OCI-M1 (cell line): Measurements from ENCODE around the gene PHACTR1.

Experiments
- DNase-seq: peaks from one replicate; lab custom pipeline; 2025; lab: John Stamatoyannopoulos, UW

Gene PHACTR1

GRCh38 chr6:13030396-13030795, 313.8 kb downstream of the PHACTR1 start:
- DNase-seq: no peak

GRCh38 chr6:13032566-13032965, 316.0 kb downstream of the PHACTR1 start:
- no peak for DNase-seq

- no peak for DNase-seq
Observed at GRCh38 chr6:13033145-13033544, 316.6 kb downstream of the PHACTR1 start.

GRCh38 chr6:13034316-13034715, 317.7 kb downstream of the PHACTR1 start:
- DNase-seq: peak; percentile 21

GRCh38 chr6:13035606-13036005, 319.0 kb downstream of the PHACTR1 start:
- DNase-seq: no peak

- DNase-seq: peak; percentile 50
Observed at GRCh38 chr6:13038315-13038714, 321.7 kb downstream of the PHACTR1 start.

GRCh38 chr6:13038741-13039190, 322.2 kb downstream of the PHACTR1 start:
- DNase-seq: peak; percentile 50

GRCh38 chr6:13044390-13044789, 327.8 kb downstream of the PHACTR1 start:
- DNase-seq: peak; percentile 89

GRCh38 chr6:13044896-13045295, 328.3 kb downstream of the PHACTR1 start:
- DNase-seq: no peak

GRCh38 chr6:13045676-13046075, 329.1 kb downstream of the PHACTR1 start:
- no peak for DNase-seq

GRCh38 chr6:13046084-13046483, 329.5 kb downstream of the PHACTR1 start:
- peak; percentile 35 for DNase-seq

GRCh38 chr6:13048113-13048512, 331.5 kb downstream of the PHACTR1 start:
- DNase-seq: no peak

- peak; percentile 35 for DNase-seq
Observed at GRCh38 chr6:13049666-13050254, 333.2 kb downstream of the PHACTR1 start.

GRCh38 chr6:13053006-13053461, 336.5 kb downstream of the PHACTR1 start:
- DNase-seq: peak; percentile 68

- no peak for DNase-seq
Observed at GRCh38 chr6:13058051-13058450, 341.5 kb downstream of the PHACTR1 start.

GRCh38 chr6:13059026-13059425, 342.5 kb downstream of the PHACTR1 start:
- DNase-seq: peak; percentile 27

GRCh38 chr6:13063300-13063918, 346.8 kb downstream of the PHACTR1 start:
- peak; percentile 16 for DNase-seq

GRCh38 chr6:13065581-13065980, 349.0 kb downstream of the PHACTR1 start:
- no peak for DNase-seq

- no peak for DNase-seq
Observed at GRCh38 chr6:13066050-13066449, 349.5 kb downstream of the PHACTR1 start.

GRCh38 chr6:13066820-13067219, 350.3 kb downstream of the PHACTR1 start:
- DNase-seq: no peak

- no peak for DNase-seq
Observed at GRCh38 chr6:13068586-13069210, 352.1 kb downstream of the PHACTR1 start.

- no peak for DNase-seq
Observed at GRCh38 chr6:13071550-13072345, 355.2 kb downstream of the PHACTR1 start.
